HG03025 (cell line): Measurements from ENCODE around the gene S100A5.

ENCODE experiments used
- ATAC-seq: cut with Tn5 transposase; IDR thresholded peaks from one replicate; pipeline ENCODE4 v1.9.1; 2021; ENCODE audit warnings: mild to moderate bottlenecking, moderate library complexity; ENCODE audit not compliant: unreplicated experiment, low FRiP score

The S100A5 gene

DNA sequence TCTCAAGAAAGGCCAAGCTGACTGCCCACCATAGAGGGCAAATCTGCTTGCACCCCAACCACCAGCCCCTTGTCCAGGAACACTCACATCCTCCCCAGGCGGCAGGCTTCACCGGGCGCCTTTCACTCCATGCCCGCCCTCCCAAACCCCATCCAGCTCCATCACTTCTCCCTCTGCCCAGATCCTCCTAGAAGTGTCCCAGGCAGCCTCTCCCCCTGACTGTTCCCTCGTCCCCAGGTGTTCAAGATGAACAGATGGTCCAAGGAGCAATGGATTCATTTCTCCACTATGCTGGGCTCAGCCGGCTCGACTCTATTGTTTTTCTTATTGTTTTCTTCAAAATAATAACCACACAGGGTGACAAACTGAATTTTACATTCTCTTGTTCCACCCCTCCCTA lies 27.1 kb downstream of the S100A5 start:
- ATAC-seq: no peak

DNA sequence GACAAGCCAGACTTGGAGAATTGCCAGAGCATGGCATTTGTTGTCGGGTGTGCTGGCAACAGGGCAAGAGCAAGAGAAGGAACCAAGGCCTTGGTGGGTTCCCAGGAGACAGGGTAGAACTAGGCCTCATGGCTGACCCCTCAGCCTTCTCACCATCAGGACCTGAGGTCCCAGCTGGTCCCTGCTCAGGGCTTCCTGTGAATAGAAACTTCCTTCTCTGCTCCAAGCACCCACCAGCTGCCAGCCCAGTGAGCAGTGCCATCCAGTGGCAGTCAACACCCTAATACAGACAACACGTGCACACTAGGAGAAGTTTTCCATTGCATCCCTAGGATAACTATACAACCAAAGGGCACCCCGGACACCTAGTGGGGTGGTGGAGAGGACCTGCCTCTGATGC lies 27.7 kb downstream of the S100A5 start:
- ATAC-seq: no peak

DNA sequence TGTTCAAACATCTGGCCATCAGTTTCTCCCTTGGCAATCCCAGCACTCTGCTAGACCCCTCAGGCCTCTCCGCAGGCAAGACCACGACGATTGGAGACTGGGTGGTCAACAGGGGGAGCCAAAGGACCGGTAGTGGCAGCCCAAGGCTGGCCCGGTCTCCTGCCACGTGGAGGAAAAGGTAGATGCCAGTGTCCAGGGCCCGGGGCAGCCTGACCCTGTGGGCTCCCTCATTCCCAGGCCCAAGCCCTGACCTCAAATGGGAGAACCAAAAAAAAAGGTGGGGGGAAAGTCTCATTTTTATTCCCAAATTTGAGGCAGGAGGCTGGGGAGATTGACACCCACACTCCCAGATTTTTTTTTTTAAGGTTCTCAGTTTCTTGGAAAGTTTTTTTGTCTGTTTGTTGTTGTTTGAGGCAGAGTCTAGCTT lies 29.7 kb downstream of the S100A5 start:
- ATAC-seq: no peak

DNA sequence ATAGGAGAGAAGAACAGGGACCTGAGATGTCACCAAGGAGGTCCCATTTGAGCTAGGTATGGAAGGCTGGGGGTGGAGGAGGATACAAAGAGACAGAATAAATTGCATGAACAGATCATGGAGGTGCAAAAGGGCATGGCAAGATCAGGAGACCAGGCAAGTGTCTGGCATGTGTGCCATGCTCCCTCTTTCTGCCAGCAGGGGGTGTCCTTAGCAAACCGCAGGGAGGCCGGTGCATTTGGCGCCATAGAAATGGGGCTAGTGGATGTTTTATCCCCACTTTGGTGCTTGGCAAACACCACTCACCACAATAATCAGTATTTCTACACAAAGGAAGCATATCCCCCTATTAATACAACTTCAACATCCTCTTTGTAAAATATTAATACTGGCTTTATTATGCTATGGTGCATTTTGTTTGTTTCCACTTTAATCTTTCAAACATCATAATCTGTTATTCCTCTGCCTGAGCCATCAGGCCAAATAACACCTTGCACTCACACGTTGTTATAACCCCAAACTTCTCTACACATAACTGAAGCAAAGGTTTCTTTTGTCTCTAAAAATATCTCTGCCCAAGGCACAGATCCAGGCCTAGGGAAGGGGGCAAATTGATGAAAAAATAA lies 30.9 kb downstream of the S100A5 start:
- ATAC-seq: no peak

DNA sequence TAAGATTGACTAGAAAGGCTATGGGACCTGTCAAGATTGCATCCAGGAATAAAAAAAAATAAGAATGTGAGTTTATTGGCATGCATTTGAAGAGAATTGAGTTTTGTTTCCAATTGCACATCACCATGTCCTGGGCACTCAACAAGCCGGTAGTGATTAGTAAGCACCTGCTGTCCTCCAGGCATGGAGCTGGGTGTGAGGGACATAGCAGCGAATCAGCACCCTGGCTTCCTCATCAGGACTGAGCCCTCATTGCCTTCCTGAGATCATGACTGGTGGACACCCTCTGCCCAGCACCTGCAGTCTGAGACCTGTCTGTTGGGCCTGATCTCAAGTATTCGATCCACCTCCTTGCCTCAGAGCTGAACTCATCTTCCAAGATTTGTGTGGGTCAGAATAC lies 31.7 kb downstream of the S100A5 start:
- ATAC-seq: no peak

DNA sequence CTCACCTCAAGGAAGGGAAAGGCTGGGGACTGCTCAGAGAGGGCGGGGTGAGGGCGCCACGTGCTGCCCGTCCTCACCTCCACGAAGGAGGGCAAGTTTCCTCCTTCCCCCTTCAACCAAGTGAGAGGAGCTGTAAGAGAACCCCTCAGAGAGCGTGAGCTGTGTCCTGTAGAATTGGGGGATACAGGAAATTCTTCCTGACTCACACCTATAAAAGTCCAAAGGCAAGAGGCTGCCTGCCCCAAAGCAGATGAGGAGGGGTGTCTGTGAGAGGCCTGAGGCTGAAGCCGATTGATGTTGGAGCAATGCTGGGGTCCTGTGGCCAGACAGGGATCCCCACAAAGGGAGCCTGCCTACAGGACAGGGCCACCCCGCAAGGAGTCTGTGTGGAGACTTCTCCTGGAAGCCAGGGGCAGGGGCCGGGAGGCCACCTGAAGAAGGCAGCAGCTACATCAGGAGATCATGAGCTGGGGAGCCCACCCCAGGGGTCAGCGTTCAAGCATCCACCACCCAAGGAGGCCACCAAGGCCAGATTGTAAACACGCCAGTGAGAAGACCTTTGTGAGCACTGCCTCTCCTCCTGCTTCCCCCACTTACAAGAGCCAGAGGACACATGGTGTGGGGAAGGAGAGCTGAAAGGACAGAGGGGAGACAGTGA lies 32.7 kb downstream of the S100A5 start:
- ATAC-seq: no peak

DNA sequence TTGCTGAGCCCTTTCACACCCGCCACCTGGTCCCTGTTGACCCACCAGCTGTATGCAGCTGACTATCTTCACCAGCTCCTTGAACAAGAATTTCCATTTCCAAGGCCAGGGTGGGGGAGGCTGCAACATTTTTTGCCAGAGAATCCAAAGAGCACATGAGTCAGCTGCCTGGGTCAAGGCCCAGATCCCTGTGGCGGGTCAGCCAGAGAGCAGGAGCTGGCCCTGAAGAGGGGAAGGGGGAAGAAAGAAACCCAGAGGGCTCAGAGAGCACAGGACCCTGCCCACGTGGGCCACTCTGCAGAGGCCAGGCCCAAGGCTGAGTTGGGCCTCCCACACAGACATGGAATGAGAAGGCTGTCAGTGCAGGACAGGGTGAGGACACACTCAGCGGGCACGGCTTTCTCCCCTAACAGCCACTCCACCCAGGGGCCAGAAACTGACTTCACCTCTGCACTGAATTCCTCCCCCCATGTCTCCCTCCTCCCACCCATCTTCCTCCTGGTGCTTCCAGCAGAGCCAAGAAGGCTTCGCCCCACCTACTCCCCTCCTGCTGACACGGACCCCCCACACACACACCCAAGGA lies 33.8 kb downstream of the S100A5 start:
- no peak for ATAC-seq

DNA sequence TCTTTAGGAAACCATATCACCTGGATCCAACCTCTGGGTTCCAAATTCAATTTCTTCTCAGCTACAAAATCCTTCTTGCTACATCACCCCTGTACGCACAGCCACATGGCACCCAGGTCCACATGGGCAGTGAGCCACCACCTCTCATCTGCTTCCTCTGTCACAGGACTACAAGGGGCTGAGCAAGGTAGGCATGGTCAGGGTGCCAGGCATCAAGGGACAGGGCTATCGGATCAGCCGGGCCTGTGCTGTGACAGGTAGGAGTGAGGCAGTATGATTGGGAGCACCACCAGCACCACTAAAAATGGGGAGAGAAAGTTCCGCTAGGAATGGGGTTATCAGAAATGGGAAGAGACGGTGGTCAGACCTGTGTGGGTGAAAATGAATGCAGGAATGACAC lies 34.3 kb downstream of the S100A5 start:
- ATAC-seq: no peak

DNA sequence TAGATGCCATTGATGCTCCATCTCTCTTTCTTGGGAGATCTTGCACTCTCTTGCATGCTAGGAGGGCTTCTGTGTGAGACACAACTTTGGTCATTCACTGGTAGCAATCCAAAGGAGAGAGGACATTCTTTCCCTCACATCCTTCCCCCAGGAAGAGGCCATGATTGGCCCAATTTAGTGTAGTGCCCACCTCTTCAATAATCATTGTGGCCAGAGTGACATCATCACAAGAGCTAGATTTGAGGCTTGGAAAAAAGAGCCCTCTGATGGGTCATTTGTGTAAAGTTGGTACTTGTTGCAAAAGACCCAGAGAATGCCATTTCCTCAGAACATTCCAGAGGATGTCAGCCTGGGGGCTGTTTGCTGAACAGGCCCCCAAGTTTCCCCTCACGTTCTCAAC lies 35.2 kb downstream of the S100A5 start:
- ATAC-seq: no peak

DNA sequence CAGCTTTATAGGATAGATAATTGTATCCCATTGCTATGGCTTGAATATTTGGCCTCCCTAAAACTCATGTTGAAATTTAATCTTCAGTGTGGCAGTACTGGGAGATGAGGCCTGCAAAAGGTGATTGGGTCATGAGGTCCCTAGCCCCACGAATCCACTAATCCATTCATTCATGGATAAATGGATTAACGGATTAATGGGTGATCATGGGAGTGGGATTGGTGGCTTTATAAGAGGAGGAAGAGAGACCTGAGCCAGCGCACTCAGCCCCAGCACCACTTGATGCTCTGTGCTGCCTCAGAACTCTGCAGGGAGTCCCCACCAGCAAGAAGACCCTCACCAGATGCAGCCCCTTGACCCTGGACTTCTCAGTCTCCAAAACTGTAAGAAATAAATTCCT lies 37.0 kb downstream of the S100A5 start:
- ATAC-seq: no peak

DNA sequence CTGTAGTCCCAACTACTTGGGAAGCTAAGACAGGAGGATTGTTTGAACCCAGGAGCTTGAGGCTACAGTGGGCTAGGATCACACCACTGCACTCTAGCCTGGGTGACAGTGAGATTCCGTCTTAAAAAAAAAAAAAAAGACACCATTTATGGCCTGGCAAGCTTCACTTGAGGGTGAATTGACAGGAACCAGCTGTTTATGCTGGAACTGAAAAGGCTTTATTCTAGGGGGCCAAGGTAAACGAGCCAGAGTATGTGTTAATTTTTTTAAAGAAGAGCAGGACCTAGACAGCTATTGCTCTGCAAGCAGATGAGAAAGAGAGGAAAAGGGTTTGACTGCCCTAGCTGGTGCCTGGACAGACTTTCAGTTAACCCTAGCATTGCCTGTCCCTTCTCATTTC lies 42.0 kb downstream of the S100A5 start:
- ATAC-seq: no peak

DNA sequence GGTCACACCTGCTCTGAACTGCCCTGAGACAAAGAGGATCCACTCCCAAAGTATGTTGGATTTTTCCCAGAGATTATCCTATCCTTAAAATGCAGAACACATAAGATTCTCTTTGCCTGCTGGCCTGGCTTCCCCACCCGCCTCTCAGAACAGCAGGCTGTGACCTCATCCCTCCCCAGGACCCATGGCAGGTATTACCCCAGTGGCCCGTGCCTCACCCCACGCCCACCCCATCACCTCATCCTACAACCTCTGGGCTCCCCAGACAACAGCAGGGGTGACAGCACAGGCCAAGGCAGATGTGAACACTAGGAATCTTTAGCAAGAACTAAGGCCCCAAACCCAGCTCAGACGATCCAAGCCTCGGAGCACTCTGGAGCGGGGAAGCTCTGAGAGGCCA lies 45.2 kb downstream of the S100A5 start:
- no peak for ATAC-seq

DNA sequence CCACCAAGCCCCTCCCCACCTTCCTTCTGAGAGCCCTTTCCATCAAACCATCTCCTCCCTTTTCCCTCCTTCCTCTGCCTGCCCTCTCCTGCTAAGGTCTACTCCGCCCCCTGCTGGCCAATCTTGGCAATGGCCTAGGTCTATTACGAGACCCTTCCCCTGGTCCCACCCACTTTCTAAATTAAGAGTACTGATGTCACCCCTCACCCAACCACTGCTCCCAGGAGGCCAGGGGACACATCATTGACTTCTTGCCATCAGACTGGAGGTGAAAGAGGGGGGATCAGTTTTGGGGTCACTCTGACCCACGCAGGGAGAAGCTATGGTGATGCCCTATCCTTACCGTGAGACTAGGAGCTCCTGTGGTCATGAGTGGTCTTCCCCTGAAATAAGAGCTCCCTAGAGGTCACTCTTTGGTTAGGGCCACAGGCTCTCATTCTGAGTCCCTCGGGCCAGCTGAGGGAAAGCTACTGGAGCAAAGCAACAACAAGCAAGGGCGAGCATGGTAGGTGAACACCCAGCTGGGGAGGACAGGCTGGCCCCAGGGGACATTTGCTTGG lies 45.7 kb downstream of the S100A5 start:
- ATAC-seq: no peak

DNA sequence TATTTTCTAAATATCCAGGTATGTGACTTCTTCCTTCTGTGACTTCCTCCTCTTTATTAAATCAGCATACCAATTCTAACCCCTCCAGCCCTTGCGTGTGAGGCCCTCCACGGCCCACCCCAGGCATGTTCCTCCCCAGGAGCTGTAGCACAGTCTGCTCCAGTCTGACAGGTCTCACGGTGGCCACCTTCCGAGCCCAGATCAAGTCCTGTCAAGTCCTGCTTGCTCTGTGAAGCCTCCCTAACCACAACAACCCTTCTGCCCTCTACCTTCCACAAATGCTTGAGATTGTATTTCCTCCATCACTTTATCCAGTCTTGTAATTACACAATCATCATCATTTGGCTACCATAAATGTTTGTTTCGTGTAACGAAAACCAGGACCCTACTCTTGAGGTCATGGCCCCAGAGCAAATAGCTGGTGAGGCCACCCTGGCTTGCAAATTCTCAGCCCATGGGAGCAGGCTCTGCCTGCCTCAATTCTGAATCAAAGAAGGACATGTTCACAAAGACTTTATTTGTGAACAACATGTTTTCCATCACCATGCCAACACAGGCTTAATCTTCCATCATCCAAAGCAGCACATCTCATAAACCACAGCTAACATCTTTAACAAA lies 47.3 kb downstream of the S100A5 start:
- no peak for ATAC-seq

DNA sequence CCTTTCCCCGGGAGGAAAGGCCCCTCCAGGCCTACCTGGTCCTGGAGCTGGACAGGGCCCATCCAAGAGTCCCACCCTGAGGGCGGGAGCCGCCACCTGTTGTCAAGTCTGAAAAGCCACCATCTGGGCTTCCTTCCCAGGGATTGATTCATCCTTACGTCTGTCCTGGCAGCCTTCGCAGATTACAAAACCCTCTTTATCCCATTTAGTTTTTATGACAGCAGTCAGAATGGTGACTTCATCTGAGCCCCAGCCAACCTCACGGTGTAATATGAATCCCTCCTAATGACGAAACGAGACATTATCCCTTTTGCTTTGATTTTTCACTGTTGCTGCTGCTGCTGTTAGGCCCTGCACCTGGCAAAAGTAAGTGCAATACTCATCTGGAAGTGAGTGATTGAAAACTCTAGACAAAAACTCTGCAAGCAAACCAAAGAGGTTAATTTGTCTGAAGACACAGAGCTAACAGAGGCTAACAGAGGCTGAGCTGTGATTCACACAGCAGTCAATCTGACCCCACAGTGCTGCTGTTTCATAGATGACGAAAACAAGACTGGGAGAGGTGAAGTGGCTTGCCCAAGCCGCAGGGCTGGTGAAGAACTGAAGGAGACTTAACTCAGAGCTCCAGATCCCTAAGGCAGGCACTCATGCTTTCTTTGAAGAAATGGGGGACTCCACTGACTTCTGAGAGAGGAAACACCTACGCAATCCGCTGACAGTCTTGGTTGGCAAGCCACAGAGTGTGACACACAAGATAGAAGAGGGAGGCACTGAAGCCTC lies 50.3 kb downstream of the S100A5 start:
- no peak for ATAC-seq

DNA sequence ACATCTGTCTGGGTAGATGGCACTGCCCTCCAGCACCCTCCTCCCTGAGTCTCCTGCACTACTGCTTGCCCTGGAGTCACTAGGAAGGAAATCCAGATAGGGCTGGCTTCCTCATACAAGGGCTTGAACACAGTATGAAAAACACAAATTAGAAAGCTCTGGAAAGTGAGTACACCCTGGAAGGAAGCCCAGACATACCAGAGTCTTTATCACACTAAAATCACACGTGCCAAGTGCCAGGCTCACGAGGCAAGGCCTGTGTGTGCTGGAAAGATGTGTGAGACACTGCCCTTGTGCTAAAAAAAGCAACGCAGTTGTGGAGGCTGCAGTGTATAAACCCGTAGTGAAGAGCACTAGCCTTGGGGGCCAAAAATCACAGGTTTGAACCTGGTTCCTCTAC lies 52.0 kb downstream of the S100A5 start:
- ATAC-seq: no peak

DNA sequence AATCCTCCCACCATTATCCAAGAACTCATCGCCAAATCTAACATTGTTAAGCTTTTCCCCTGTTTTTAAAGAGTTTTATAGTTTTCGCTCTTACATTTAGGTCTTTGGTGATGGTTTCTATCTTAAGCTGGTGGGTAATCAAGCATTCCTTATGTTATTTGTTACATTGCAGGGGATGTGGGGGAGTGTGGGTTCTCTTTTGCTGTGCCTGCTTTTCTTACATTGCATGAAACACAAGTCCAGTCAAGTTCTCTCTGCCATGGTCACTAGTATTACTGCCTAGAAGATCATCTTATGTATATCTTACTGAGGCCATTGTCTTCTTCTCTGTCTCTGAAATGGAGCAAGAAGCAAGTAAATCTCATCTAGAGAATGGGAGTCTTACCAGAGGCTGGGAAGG lies 53.0 kb downstream of the S100A5 start:
- no peak for ATAC-seq
